COLO668 (cell line): ENCODE results near the gene TAS2R30.
"Not testable (repeated sequence)": the region's sequence is repeated elsewhere in the genome, so short reads cannot be mapped to it uniquely, and the experiment has no call there.

Experiments used
- DNase-seq: peaks from one replicate; lab custom pipeline; 2025; ENCODE audit not compliant: unreplicated experiment; lab: John Stamatoyannopoulos, UW

TAS2R30 gene

DNA sequence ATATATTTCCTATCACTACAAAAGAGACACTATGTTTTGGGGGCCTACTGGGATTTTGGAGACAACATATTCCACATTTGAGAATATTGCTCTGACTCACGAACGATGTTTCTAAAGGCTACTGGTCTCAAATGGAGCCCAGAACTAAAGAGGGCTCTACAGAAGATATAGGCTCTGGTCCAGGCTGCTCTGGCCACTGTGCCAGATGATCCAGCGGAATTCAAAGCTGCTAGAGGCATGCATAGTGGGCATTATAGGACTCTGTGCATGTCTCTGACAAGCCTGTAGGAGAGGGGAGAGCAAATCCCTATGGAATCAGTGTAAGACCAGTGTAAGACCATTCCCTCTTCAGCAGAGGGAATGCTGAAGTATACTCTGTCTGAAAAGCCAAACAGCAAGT is 4.1 kb downstream of the TAS2R30 start:
- no peak for DNase-seq

- DNase-seq = not testable (repeated sequence)
These were observed 20.3 kb downstream of the TAS2R30 start for GRCh38 chr12:11114130-11114529.

DNA sequence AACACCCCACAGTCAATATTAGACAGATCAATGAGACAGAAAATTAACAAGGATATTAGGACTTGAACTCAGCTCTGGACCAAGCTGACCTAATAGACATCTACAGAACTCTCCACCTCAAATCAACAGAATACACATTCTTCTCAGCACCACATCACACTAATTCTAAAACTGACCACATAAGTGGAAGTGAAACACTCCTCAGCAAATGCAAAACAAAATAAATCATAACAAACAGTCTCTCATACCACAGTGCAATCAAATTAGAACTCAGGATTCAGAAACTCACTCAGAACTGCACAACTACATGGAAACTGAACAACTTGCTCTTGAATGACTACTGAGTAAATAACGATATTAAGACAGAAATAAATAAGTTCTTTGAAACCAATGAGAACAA is 23.2 kb downstream of the TAS2R30 start:
- not testable (repeated sequence) for DNase-seq

DNA sequence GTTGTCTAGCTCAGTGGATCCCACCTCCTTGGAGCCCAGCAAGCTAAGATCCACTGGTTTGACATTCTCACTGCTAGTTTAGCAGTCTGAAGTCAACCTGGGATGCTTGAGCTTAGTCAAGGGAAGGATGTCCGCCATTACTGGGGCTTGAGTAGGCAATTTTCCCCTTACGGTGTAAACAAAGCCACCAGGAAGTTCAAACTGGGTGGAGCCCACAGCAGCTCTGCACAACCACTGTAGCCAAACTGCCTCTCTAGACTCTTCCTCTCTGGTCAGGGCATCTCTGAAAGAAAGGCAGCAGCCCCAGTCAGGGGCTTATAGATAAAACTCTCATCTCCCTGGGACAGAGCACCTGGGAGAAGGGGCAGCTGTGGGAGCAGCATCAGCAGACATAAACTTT is 25.6 kb downstream of the TAS2R30 start:
- DNase-seq = no peak

DNA sequence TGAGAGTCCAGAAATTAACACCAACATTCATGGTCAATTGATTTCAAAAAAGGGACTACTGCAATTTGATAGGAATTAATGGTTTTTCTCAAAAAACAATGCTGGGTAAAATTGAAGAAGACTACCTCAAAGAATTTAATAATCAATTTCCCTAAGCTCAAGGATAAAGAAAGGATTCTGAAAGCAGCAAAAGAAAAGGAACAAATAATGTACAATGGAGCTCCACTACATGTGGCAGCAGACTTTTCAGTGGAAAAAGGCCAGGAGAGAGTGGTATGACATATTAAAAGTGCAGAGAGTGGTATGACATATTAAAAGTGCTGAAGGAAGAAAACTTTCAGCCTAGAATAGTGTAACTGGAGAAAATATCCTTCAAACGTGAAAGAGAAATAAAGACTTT is 26.7 kb downstream of the TAS2R30 start:
- DNase-seq = no peak

DNA sequence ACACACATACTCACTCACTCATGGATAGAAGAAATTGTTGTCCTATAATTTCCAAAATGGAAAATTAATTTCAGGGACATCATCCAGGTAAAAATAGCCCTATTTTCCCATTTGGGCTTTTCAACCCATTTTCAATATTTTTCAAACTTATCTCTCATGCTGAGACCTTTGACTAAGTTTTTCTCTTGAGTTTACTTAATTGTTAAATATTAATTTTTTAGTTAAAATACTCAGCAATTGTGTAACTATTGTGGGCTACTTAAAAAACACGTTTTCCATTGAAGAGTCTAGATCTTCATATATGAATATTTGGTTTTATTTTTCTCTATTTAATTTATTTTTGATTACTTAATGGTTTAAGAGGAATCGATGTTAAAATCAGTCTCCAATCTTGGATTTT is 28.2 kb downstream of the TAS2R30 start:
- DNase-seq = no peak

DNA sequence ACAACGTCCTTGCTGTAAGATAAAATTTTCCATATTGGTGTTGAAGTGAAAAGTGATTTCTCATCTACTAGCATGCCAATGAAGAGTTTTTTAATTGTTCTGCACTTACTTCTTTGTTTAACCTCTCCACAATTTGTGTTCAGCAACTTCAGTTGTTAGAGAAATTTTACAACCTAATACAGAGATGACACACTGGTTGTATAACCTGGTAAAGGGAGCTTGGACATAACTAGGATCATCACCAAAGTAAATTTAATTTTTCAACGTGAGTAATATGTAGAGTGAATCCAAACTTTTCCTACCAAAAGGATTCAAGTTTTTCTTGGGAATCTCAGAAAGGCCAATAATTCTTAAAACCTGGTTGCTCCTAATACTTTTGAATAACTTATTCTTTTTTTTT is 28.9 kb downstream of the TAS2R30 start:
- no peak for DNase-seq

- DNase-seq = not testable (repeated sequence)
These were observed 39.5 kb downstream of the TAS2R30 start for GRCh38 chr12:11094910-11095309.

- no peak for DNase-seq
These were observed 42.3 kb downstream of the TAS2R30 start, which contains the start of gene TAS2R43 for GRCh38 chr12:11092128-11092527. Gene TAS2R43 (minus strand): TSS chr12:11092313. CDS start chr12:11092229, 84 bp downstream.

GRCh38 chr12:11089246-11089645 is 45.2 kb downstream of the TAS2R30 start:
- DNase-seq = no peak

- DNase-seq = no peak
These were observed 49.0 kb downstream of the TAS2R30 start for GRCh38 chr12:11085419-11085818.
